Measurements from ENCODE around the gene HEXIM2. TPM values are rescaled to one million over a fixed set of nuclear protein-coding genes. Genes with fewer than 3 reads are reported as not detected.
A peak's percentile ranks its signal among the peaks of the same experiment; 100 is the strongest.

Gene HEXIM2
- total and polyA plus RNA-seq, 2 of the 13 experiments (the other 11 are each of a cell fraction or from before 2014, with no cell fraction given): 27.1 to 32.4 TPM

DNA sequence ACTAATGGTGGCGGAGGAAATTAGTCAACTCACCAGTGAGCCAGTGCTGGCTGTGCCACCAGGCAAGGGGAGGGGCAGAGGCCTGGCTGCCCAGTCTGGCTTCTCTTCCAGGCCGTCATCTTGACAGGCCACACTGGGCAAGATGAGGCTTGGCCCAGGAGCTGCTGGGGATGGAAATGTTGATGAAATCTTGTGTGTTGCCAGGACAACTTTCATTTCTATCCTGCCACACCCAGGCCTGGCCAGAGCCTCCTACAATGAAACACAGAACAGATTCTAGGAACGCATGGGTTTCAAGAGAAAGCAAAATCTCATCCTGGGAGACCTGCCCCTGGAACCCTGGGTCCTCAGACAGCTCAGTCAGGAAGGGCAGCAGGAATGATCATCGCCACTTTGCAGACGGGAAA is 9.3 kb downstream of the HEXIM2 start:
- Histone ChIP-seq H3K27ac (ENCODE audit: extremely low read length, insufficient read depth, low read length) (peak overlapping the region; percentile 97), H3K4me1 (ENCODE audit: insufficient read depth, low read length) (peaks cover 62% of the 10 kb centered on the region), H3K9ac (ENCODE audit: insufficient read depth, low read depth, low read length) (peak overlapping the region; percentile 93), H2AFZ (ENCODE audit: low read length) (no peak overlapping the region), H3K36me3 (replicated peaks in 1 of 2; ENCODE audit: control insufficient read depth in 1 of 2, insufficient read depth in 2 of 2, low read length in 2 of 2) (peaks cover 10 to 22% of the 10 kb centered on the region in 2 experiments), H3K4me2 (ENCODE audit: low read depth, low read length) (peak overlapping the region; percentile 100), H3K9me3 (ENCODE audit: low read length) (no peaks in the 10 kb centered on the region), H3K27me3 (ENCODE audit: control insufficient read depth in 1 of 2, insufficient read depth in 2 of 2, low read length in 2 of 2) (no peaks in the 10 kb centered on the region), H4K20me1 (ENCODE audit: insufficient read depth, low read length) (no peaks in the 10 kb centered on the region), H3K79me2 (ENCODE audit: insufficient read depth, low read length) (no peaks in the 10 kb centered on the region), H3K4me3 (replicated peaks in 1 of 3; ENCODE audit: insufficient read depth in 1 of 3, low read depth in 2 of 3, low read length in 3 of 3) (peak overlapping the region in 1 of 3 experiments; percentile 68; a peak in 2 of 6 replicates)
- intact Hi-C loops (cut with micrococcal nuclease; ENCODE audit: unreplicated experiment): no loop called here
- ChIA-PET POLR2A (interaction anchor here (1.2 to 24.3 kb wide), 12 partner anchors 12 to 58 kb away, joined by 3 to 2487 read pairs (median 36); partner anchors contain the start of genes ACBD4, HEXIM1 and HEXIM2), CTCF (ENCODE audit: low intra/inter-chr PET ratio, low total read pairs) (interaction anchor here (1.1 kb wide), 1 partner anchor 36 kb away, joined by 5 read pairs; the partner anchor contains the start of gene ACBD4)
- TSS peak; percentile 86 for BruUV-seq (replicated peaks)
- FAIRE-seq (no peak), ATAC-seq (peak; percentile 0), DNase-seq (ENCODE audit: low spot score) (no peak)
- in situ Hi-C loops (cut with HindIII; ENCODE audit: extremely low pct_ligation_motif_present, low pct_unique_long_range_greater_than_20kb): no loop called here
- 27% methylated on average over 2 of the region's 5 CpGs for WGBS (ENCODE audit: low lambda C conversion rate)
- TF ChIP-seq ATAD3A (CRISPR knock-in tag; IDR thresholded peaks at IDR 0.05): no peak
- TF ChIP-seq ZNF468 (CRISPR knock-in tag; IDR thresholded peaks at IDR 0.05): no peak
- TF ChIP-seq, protein P1, sequence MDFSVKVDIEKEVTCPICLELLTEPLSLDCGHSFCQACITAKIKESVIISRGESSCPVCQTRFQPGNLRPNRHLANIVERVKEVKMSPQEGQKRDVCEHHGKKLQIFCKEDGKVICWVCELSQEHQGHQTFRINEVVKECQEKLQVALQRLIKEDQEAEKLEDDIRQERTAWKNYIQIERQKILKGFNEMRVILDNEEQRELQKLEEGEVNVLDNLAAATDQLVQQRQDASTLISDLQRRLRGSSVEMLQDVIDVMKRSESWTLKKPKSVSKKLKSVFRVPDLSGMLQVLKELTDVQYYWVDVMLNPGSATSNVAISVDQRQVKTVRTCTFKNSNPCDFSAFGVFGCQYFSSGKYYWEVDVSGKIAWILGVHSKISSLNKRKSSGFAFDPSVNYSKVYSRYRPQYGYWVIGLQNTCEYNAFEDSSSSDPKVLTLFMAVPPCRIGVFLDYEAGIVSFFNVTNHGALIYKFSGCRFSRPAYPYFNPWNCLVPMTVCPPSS (IDR thresholded peaks at IDR 0.05): no peak
- TF ChIP-seq, protein P2, sequence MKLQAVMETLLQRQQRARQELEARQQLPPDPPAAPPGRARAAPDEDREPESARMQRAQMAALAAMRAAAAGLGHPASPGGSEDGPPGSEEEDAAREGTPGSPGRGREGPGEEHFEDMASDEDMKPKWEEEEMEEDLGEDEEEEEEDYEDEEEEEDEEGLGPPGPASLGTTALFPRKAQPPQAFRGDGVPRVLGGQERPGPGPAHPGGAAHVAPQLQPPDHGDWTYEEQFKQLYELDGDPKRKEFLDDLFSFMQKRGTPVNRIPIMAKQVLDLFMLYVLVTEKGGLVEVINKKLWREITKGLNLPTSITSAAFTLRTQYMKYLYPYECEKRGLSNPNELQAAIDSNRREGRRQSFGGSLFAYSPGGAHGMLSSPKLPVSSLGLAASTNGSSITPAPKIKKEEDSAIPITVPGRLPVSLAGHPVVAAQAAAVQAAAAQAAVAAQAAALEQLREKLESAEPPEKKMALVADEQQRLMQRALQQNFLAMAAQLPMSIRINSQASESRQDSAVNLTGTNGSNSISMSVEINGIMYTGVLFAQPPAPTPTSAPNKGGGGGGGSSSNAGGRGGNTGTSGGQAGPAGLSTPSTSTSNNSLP (IDR thresholded peaks at IDR 0.05; ENCODE audit: low read depth, low read length): no peak
- TF ChIP-seq ISL2 (CRISPR knock-in tag; IDR thresholded peaks at IDR 0.05): no peak
- TF ChIP-seq, protein P3, sequence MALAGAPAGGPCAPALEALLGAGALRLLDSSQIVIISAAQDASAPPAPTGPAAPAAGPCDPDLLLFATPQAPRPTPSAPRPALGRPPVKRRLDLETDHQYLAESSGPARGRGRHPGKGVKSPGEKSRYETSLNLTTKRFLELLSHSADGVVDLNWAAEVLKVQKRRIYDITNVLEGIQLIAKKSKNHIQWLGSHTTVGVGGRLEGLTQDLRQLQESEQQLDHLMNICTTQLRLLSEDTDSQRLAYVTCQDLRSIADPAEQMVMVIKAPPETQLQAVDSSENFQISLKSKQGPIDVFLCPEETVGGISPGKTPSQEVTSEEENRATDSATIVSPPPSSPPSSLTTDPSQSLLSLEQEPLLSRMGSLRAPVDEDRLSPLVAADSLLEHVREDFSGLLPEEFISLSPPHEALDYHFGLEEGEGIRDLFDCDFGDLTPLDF (CRISPR knock-in tag; IDR thresholded peaks at IDR 0.05): no peak
- TF ChIP-seq, protein P4, sequence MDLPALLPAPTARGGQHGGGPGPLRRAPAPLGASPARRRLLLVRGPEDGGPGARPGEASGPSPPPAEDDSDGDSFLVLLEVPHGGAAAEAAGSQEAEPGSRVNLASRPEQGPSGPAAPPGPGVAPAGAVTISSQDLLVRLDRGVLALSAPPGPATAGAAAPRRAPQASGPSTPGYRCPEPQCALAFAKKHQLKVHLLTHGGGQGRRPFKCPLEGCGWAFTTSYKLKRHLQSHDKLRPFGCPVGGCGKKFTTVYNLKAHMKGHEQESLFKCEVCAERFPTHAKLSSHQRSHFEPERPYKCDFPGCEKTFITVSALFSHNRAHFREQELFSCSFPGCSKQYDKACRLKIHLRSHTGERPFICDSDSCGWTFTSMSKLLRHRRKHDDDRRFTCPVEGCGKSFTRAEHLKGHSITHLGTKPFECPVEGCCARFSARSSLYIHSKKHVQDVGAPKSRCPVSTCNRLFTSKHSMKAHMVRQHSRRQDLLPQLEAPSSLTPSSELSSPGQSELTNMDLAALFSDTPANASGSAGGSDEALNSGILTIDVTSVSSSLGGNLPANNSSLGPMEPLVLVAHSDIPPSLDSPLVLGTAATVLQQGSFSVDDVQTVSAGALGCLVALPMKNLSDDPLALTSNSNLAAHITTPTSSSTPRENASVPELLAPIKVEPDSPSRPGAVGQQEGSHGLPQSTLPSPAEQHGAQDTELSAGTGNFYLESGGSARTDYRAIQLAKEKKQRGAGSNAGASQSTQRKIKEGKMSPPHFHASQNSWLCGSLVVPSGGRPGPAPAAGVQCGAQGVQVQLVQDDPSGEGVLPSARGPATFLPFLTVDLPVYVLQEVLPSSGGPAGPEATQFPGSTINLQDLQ (CRISPR knock-in tag; IDR thresholded peaks at IDR 0.05): no peak
- no peak for TF ChIP-seq ZFP1 (CRISPR knock-in tag; IDR thresholded peaks at IDR 0.05)
- TF ChIP-seq, protein P5, sequence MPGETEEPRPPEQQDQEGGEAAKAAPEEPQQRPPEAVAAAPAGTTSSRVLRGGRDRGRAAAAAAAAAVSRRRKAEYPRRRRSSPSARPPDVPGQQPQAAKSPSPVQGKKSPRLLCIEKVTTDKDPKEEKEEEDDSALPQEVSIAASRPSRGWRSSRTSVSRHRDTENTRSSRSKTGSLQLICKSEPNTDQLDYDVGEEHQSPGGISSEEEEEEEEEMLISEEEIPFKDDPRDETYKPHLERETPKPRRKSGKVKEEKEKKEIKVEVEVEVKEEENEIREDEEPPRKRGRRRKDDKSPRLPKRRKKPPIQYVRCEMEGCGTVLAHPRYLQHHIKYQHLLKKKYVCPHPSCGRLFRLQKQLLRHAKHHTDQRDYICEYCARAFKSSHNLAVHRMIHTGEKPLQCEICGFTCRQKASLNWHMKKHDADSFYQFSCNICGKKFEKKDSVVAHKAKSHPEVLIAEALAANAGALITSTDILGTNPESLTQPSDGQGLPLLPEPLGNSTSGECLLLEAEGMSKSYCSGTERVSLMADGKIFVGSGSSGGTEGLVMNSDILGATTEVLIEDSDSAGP (CRISPR knock-in tag; IDR thresholded peaks at IDR 0.05; ENCODE audit: borderline replicate concordance): no peak
- no peak for TF ChIP-seq ZBTB42 (CRISPR knock-in tag; IDR thresholded peaks at IDR 0.05)
- no peak for TF ChIP-seq NFRKB (IDR thresholded peaks at IDR 0.05)
- TF ChIP-seq, protein P6, sequence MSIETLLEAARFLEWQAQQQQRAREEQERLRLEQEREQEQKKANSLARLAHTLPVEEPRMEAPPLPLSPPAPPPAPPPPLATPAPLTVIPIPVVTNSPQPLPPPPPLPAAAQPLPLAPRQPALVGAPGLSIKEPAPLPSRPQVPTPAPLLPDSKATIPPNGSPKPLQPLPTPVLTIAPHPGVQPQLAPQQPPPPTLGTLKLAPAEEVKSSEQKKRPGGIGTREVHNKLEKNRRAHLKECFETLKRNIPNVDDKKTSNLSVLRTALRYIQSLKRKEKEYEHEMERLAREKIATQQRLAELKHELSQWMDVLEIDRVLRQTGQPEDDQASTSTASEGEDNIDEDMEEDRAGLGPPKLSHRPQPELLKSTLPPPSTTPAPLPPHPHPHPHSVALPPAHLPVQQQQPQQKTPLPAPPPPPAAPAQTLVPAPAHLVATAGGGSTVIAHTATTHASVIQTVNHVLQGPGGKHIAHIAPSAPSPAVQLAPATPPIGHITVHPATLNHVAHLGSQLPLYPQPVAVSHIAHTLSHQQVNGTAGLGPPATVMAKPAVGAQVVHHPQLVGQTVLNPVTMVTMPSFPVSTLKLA (IDR thresholded peaks at IDR 0.05): no peak
- no peak for TF ChIP-seq ZNF75D (CRISPR knock-in tag; IDR thresholded peaks at IDR 0.05; ENCODE audit: borderline replicate concordance)
